Measurements from ENCODE around the gene CLTRN. TPM values are rescaled to one million over a fixed set of nuclear protein-coding genes. Genes with fewer than 3 reads are reported as not detected.

The CLTRN gene
- total and polyA plus RNA-seq, 2 of the 13 experiments (the other 11 are each of a cell fraction or from before 2014, with no cell fraction given), result 0.37 to 0.53 TPM

DNA sequence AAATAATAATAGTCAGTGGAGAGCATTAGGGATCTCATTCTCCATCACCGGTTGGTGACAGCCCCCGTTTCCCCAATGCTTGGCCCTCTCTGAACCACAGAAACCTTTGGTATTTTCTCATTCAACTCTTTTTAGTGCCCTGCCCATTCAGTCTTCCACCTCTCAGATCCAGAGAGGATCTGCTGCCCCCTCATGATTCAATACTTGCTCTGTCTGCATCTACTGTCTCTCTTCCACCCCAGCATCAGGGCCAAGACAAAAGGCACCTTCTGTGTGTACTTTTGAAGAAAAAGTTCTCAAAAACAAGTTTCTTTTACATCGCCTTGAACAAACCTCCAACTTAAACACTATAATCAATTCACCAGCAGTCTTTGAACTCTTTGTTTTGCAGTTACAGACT is 19.3 kb downstream of the CLTRN start (continued):
- TF ChIP-seq, protein P1, sequence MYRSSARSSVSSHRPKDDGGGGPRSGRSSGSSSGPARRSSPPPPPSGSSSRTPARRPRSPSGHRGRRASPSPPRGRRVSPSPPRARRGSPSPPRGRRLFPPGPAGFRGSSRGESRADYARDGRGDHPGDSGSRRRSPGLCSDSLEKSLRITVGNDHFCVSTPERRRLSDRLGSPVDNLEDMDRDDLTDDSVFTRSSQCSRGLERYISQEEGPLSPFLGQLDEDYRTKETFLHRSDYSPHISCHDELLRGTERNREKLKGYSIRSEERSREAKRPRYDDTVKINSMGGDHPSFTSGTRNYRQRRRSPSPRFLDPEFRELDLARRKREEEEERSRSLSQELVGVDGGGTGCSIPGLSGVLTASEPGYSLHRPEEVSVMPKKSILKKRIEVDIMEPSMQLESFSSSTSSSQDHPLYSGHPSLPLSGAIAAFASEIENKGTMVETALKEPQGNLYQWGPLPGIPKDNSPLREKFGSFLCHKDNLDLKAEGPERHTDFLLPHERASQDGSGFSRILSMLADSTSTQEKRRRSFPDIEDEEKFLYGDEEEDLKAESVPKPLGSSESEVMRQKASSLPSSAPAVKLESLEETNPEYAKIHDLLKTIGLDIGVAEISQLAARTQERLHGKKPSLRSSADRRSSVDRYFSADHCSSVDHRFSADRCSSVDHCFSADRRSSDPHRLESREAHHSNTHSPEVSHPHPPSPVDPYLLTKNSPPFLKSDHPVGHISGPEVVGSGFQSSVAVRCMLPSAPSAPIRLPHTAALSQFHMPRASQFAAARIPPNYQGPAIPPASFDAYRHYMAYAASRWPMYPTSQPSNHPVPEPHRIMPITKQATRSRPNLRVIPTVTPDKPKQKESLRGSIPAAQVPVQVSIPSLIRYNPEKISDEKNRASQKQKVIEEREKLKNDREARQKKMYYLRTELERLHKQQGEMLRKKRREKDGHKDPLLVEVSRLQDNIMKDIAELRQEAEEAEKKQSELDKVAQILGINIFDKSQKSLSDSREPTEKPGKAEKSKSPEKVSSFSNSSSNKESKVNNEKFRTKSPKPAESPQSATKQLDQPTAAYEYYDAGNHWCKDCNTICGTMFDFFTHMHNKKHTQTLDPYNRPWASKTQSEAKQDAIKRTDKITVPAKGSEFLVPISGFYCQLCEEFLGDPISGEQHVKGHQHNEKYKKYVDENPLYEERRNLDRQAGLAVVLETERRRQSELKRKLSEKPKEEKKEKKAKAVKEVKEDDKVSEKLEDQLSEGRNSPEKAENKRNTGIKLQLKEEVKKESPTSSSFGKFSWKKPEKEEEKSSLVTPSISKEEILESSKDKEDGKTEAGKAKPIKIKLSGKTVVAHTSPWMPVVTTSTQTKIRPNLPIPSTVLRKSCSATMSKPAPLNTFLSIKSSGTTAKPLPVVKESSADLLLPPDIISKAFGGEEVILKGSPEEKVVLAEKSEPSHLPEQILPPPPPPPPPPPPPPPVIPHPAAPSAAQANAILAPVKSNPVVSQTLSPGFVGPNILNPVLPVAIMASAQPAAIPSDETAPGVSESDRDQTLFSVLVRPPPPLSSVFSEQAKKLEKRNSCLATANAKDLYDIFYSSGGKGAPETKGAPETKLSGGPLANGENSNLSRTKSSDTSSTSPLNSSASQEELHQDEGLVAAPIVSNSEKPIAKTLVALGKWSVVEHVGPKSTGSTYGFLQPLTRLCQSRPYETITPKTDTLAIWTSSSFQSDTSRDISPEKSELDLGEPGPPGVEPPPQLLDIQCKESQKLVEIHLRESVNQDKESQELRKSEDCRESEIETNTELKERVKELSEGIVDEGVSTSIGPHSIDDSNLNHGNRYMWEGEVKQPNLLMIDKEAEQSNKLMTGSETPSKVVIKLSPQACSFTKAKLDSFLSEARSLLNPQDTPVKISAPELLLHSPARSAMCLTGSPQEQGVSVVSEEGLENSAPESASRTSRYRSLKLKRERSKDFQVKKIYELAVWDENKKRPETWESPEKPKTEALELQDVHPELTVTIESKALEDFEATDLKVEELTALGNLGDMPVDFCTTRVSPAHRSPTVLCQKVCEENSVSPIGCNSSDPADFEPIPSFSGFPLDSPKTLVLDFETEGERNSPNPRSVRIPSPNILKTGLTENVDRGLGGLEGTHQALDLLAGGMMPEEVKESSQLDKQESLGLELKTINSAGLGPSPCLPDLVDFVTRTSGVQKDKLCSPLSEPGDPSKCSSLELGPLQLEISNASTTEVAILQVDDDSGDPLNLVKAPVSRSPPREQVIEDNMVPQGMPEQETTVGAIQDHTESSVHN (CRISPR knock-in tag; IDR thresholded peaks at IDR 0.05), result no peak
- TF ChIP-seq HDAC6 (IDR thresholded peaks at IDR 0.05; ENCODE audit: low read depth, low read length) (no peak), TEAD2 (CRISPR knock-in tag; IDR thresholded peaks at IDR 0.05) (no peak)

DNA sequence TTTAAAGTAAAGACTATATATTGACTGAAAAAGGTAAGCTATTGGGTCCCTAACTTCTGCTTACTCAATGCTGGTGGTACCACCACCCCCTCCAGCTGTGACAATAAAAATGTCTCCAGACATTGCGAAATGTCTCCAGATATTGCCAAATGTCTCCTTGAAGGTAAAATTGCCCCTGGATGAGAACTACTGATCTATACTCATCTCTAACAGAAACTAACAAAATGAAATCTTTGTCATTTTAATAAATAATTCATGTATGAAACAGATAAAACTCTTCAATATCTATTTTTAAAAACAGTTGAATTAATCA is 20.1 kb downstream of the CLTRN start:
- Histone ChIP-seq H3K36me3 (replicated peaks in 1 of 2; ENCODE audit: control insufficient read depth in 1 of 2, insufficient read depth in 2 of 2, low read length in 2 of 2) (no peaks in the 10 kb centered on the region), H2AFZ (ENCODE audit: low read length) (no peak overlapping the region), H3K4me2 (ENCODE audit: low read depth, low read length) (no peak overlapping the region), H3K4me3 (replicated peaks in 1 of 3; ENCODE audit: insufficient read depth in 1 of 3, low read depth in 2 of 3, low read length in 3 of 3) (no peak overlapping the region), H3K9ac (ENCODE audit: insufficient read depth, low read depth, low read length) (no peak overlapping the region), H3K27ac (ENCODE audit: extremely low read length, insufficient read depth, low read length) (no peak overlapping the region), H3K4me1 (ENCODE audit: insufficient read depth, low read length) (no peaks in the 10 kb centered on the region), H3K79me2 (ENCODE audit: insufficient read depth, low read length) (no peaks in the 10 kb centered on the region), H3K9me3 (ENCODE audit: low read length) (no peaks in the 10 kb centered on the region), H4K20me1 (ENCODE audit: insufficient read depth, low read length) (no peaks in the 10 kb centered on the region), H3K27me3 (ENCODE audit: control insufficient read depth in 1 of 2, insufficient read depth in 2 of 2, low read length in 2 of 2) (no peaks in the 10 kb centered on the region)
- in situ Hi-C loops (cut with HindIII; ENCODE audit: extremely low pct_ligation_motif_present, low pct_unique_long_range_greater_than_20kb) (no loop called here), intact Hi-C loops (cut with micrococcal nuclease; ENCODE audit: unreplicated experiment) (loop anchor here (10.0 kb wide), 1 partner anchor 150 kb away; the partner anchor contains the start of gene PIR)
- TF ChIP-seq CEBPB (IDR thresholded peaks at IDR 0.05; ENCODE audit: borderline replicate concordance, low read depth, low read length) (peak; percentile 53), ZNF768 (CRISPR knock-in tag; IDR thresholded peaks at IDR 0.05) (no peak)
- ATAC-seq (no peak), FAIRE-seq (no peak), DNase-seq (ENCODE audit: low spot score) (no peak)
- no TSS peak for BruUV-seq (replicated peaks)
- WGBS (ENCODE audit: low lambda C conversion rate), result 100% methylated on average over 1 of the region's 1 CpG
- ChIA-PET POLR2A (no interaction called here), CTCF (ENCODE audit: low intra/inter-chr PET ratio, low total read pairs) (no interaction called here)

All from HepG2 (cell line).